GM19463 (cell line): ENCODE results near the gene RAD9B.
"Not testable (repeated sequence)": the region's sequence is repeated elsewhere in the genome, so short reads cannot be mapped to it uniquely, and the experiment has no call there.

ENCODE experiments used
- ATAC-seq: cut with Tn5 transposase; IDR thresholded peaks from one replicate; pipeline ENCODE4 v1.9.1; 2021; ENCODE audit warnings: mild to moderate bottlenecking, moderate library complexity; ENCODE audit not compliant: unreplicated experiment

RAD9B gene

GRCh38 chr12:110520876-110521712 is 19.0 kb downstream of the RAD9B start:
- ATAC-seq: not testable (repeated sequence)

- ATAC-seq: no peak
Measured at GRCh38 chr12:110528277-110528839, 26.2 kb downstream of the RAD9B start.

GRCh38 chr12:110530511-110530910 is 28.4 kb downstream of the RAD9B start:
- ATAC-seq: no peak

- ATAC-seq: peak; percentile 89
Measured at GRCh38 chr12:110531741-110532333, 29.7 kb downstream of the RAD9B start.

- ATAC-seq: no peak
Measured at GRCh38 chr12:110532644-110533043, 30.5 kb downstream of the RAD9B start.

- ATAC-seq: no peak
Measured at GRCh38 chr12:110533607-110534006, 31.5 kb downstream of the RAD9B start.

- no peak for ATAC-seq
Measured at GRCh38 chr12:110534811-110535210, 32.7 kb downstream of the RAD9B start.

- no peak for ATAC-seq
Measured at GRCh38 chr12:110536834-110537604, 34.9 kb downstream of the RAD9B start.

GRCh38 chr12:110537605-110538409 is 35.7 kb downstream of the RAD9B start:
- ATAC-seq: no peak

- ATAC-seq: no peak
Measured at GRCh38 chr12:110538869-110539622, 36.9 kb downstream of the RAD9B start.

GRCh38 chr12:110540048-110540447 is 37.9 kb downstream of the RAD9B start:
- no peak for ATAC-seq

- ATAC-seq: no peak
Measured at GRCh38 chr12:110543252-110543959, 41.3 kb downstream of the RAD9B start.

- no peak for ATAC-seq
Measured at GRCh38 chr12:110543965-110544364, 41.8 kb downstream of the RAD9B start.

- ATAC-seq: not testable (repeated sequence)
Measured at GRCh38 chr12:110545259-110545658, 43.1 kb downstream of the RAD9B start.

GRCh38 chr12:110545812-110546211 is 43.7 kb downstream of the RAD9B start:
- no peak for ATAC-seq

GRCh38 chr12:110546339-110546738 is 44.2 kb downstream of the RAD9B start:
- no peak for ATAC-seq

- no peak for ATAC-seq
Measured at GRCh38 chr12:110547090-110547489, 45.0 kb downstream of the RAD9B start.

- no peak for ATAC-seq
Measured at GRCh38 chr12:110548678-110549077, 46.5 kb downstream of the RAD9B start.

- no peak for ATAC-seq
Measured at GRCh38 chr12:110549716-110550115, 47.6 kb downstream of the RAD9B start.
